Glomerular visceral epithelial cell (primary cell): ENCODE measurements around the gene REG3A.

ENCODE experiments used
- DNase-seq: peaks from one replicate; pipeline ENCODE4 v3.0.0-alpha.2; 2016; ENCODE audit errors: extremely low spot score

Gene REG3A

DNA sequence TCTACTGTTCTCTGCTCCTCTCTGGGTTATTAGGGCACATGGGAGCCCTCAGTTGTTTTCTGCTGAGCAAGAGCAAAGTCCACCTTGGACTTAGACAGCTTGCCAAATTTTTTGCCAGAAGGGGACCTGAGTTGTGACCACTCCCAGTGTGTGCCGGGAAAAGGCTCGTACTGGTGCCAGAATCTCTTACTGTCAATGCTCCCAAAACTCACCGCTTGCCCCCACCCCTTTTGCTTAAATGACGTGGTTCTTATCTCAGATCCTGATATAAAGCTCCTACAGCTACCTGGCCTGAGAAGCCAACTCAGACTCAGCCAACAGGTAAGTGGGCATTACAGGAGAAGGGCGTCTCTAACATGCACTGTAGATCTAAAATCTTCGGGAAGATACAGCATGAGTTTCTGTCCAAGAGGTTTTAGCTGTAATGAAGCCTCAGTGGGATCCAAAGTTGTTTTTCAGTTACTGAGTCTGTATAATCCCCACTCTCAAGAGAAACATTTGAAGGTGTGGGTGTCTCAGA lies 39.3 kb downstream of the REG3A start, which contains the start of gene REG1A:
TSS of gene REG1A (plus strand) at position 295 of the 520 bp plus-strand sequence. CDS start 374 bp downstream, outside the sequence.
- DNase-seq, result no peak

- no peak for DNase-seq
These were observed 42.3 kb downstream of the REG3A start for GRCh38 chr2:79116997-79117928.

GRCh38 chr2:79114797-79115494 lies 44.6 kb downstream of the REG3A start:
- DNase-seq, result no peak

DNA sequence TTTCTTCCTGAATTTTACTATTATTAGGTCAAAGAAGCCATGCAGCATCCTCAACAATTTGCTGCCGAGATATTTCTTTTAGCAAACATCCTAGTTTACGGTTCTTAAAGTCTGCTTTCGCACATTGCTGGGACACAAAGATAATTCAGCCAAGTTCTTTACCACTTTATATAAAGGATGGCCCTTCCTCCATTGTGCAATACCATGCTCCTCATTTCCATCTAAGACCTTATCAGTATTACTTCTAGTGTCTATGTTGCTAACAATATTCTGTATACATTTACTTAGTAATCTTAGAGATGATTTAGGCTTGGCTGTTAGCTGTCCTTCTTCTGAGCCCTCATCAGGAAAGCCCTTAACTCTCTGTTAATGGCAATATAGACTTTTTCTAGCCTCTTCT lies 47.3 kb downstream of the REG3A start:
- no peak for DNase-seq
